Tibial nerve (tissue), 4 donors: ENCODE data around the gene E2F8. TPM values are rescaled to one million over a fixed set of nuclear protein-coding genes. Genes with fewer than 3 reads are reported as not detected.

ENCODE experiments used
- DNase-seq, 2 donors: peaks; one replicate each; pipeline ENCODE4 v3.0.0-alpha.2; 2019; ENCODE audit warnings: low spot score in 2 of 2
- H3K27ac ChIP-seq, 4 donors: fragments of 200-600 bp; sonication (generic) in 3 of 4; one replicate each; pipeline ENCODE4 v1.5.1; 2017 to 2019; ENCODE audit warnings: mild to moderate bottlenecking in 1 of 4
- H3K27me3 ChIP-seq, 2 donors: fragments of 200-600 bp; sonication (generic) in 1 of 2; one replicate each; pipeline versions ENCODE4 v1.5.1 to v1.6.0; 2017 to 2019
- H3K36me3 ChIP-seq, 3 donors: fragments of 200-600 bp; sonication (generic); one replicate each; pipeline ENCODE4 v1.5.1; 2018 to 2019
- H3K4me1 ChIP-seq, 4 donors: fragments of 200-600 bp; sonication (generic) in 3 of 4; one replicate each; pipeline ENCODE4 v1.5.1; 2017 to 2019
- H3K4me3 ChIP-seq, 4 donors: fragments of 200-600 bp; sonication (generic) in 3 of 4; one replicate each; pipeline ENCODE4 v1.5.1; 2017 to 2019; ENCODE audit warnings: mild to moderate bottlenecking in 1 of 4, moderate library complexity in 1 of 4
- H3K9me3 ChIP-seq, 4 donors: fragments of 200-600 bp; sonication (generic) in 3 of 4; one replicate each; pipeline ENCODE4 v1.5.1; 2017 to 2019
- CTCF ChIP-seq, 5 experiments: fragments of 200-600 bp in 3 of 5; fragments of 450-650 bp in 2 of 5; sonication (generic) in 3 of 5; IDR thresholded peaks; one replicate each; pipeline ENCODE4 v1.5.1; 2016 to 2019; ENCODE audit warnings: antibody characterized with exemption in 5 of 5, mild to moderate bottlenecking in 3 of 5, moderate library complexity in 2 of 5
- EP300 ChIP-seq, 2 donors: sonication (generic); formaldehyde crosslinking; IDR thresholded peaks; one replicate each; pipeline ENCODE4 v1.6.1; 2017; ENCODE audit warnings: antibody characterized with exemption in 2 of 2, mild to moderate bottlenecking in 1 of 2
- POLR2A ChIP-seq, 2 donors: fragments of 450-650 bp; IDR thresholded peaks; one replicate each; pipeline ENCODE4 v1.6.1; 2017; ENCODE audit warnings: antibody characterized with exemption in 2 of 2, mild to moderate bottlenecking in 2 of 2, moderate library complexity in 2 of 2
- WGBS, 2 donors: methylation state at CpG; one replicate each; pipeline ENCODE4 v1.1.5; 2018; 5-methylcytosine and 5-hydroxymethylcytosine counted together
- total RNA-seq, 4 donors: library from RNA; depleted of rRNA; stranded (reverse); fragments of >200 nt; gene quantifications; one replicate each; pipeline ENCODE4 v1.1.0, GENCODE V29; 2016

E2F8 gene
- total RNA-seq, 4 donors from 2014 or later, result not detected

- 85 to 92% methylated on average over 3 of the region's 3 CpGs for WGBS, 2 donors
- no peak for DNase-seq
- Histone ChIP-seq H3K27me3 (no peaks in the 10 kb centered on the region), H3K9me3 (no peaks in the 10 kb centered on the region), H3K36me3 (no peaks in the 10 kb centered on the region), H3K4me1 (no peaks in the 10 kb centered on the region), H3K4me3 (no peak overlapping the region), H3K27ac (no peak overlapping the region)
- TF ChIP-seq EP300 (IDR thresholded peaks at IDR 0.05) (no peak), CTCF (IDR thresholded peaks at IDR 0.05) (no peak), POLR2A (IDR thresholded peaks at IDR 0.05) (no peak)
Measured at GRCh38 chr11:19228968-19229367, 11.8 kb downstream of the E2F8 start.

- 85 to 90% methylated on average over 6 of the region's 6 CpGs for WGBS, 2 donors
- Histone ChIP-seq H3K9me3 (no peaks in the 10 kb centered on the region), H3K4me1 (no peaks in the 10 kb centered on the region), H3K36me3 (no peaks in the 10 kb centered on the region), H3K27ac (no peak overlapping the region), H3K27me3 (no peaks in the 10 kb centered on the region), H3K4me3 (no peak overlapping the region)
- TF ChIP-seq EP300 (IDR thresholded peaks at IDR 0.05), result no peak
- no peak for TF ChIP-seq CTCF (IDR thresholded peaks at IDR 0.05)
- no peak for TF ChIP-seq POLR2A (IDR thresholded peaks at IDR 0.05)
- no peak for DNase-seq
Measured at GRCh38 chr11:19226378-19227195, 14.2 kb downstream of the E2F8 start.

- no peaks in the 10 kb centered on the region for H3K9me3 ChIP-seq
- WGBS, 2 donors, result 81 to 84% methylated on average over 3 of the region's 3 CpGs
- no peak for TF ChIP-seq CTCF (IDR thresholded peaks at IDR 0.05)
- no peak for TF ChIP-seq POLR2A (IDR thresholded peaks at IDR 0.05)
- TF ChIP-seq EP300 (IDR thresholded peaks at IDR 0.05), result no peak
Measured at GRCh38 chr11:19225581-19225980, 15.2 kb downstream of the E2F8 start.

GRCh38 chr11:19225123-19225522, 15.6 kb downstream of the E2F8 start:
- Histone ChIP-seq H3K4me3 (no peak overlapping the region), H3K9me3 (no peaks in the 10 kb centered on the region), H3K4me1 (no peaks in the 10 kb centered on the region), H3K27ac (no peak overlapping the region), H3K36me3 (no peaks in the 10 kb centered on the region), H3K27me3 (no peaks in the 10 kb centered on the region)
- no peak for DNase-seq
- 90% methylated on average over 6 of the region's 6 CpGs for WGBS, 2 donors
- no peak for TF ChIP-seq EP300 (IDR thresholded peaks at IDR 0.05)
- no peak for TF ChIP-seq POLR2A (IDR thresholded peaks at IDR 0.05)
- TF ChIP-seq CTCF (IDR thresholded peaks at IDR 0.05), result no peak

More at GRCh38 chr11:19225581-19225980, 15.2 kb downstream of the E2F8 start:
- Histone ChIP-seq H3K4me3 (no peak overlapping the region), H3K36me3 (no peaks in the 10 kb centered on the region), H3K27me3 (no peaks in the 10 kb centered on the region), H3K27ac (no peak overlapping the region), H3K4me1 (no peaks in the 10 kb centered on the region)
- DNase-seq, result no peak

GRCh38 chr11:19220903-19221724, 19.6 kb downstream of the E2F8 start:
- DNase-seq, result no peak
- no peaks in the 10 kb centered on the region for H3K4me1 ChIP-seq
- H3K27me3 ChIP-seq, result no peaks in the 10 kb centered on the region
- 65 to 83% methylated on average over 3 of the region's 3 CpGs for WGBS, 2 donors
- H3K27ac ChIP-seq, result no peak overlapping the region
- H3K4me3 ChIP-seq, result no peak overlapping the region
- no peak for TF ChIP-seq EP300 (IDR thresholded peaks at IDR 0.05)
- no peak for TF ChIP-seq CTCF (IDR thresholded peaks at IDR 0.05)
- TF ChIP-seq POLR2A (IDR thresholded peaks at IDR 0.05), result no peak
- no peaks in the 10 kb centered on the region for H3K9me3 ChIP-seq
- H3K36me3 ChIP-seq, result no peaks in the 10 kb centered on the region
